OCI-LY7 (cell line): ENCODE results near the gene CDYL. TPM values are rescaled to one million over a fixed set of nuclear protein-coding genes. Genes with fewer than 3 reads are reported as not detected.

Experiments used
- BruUV-seq: library from RNA; stranded (reverse); fragments of 400-500 nt; replicated peaks from 2 replicates; lab custom pipeline; 2021; lab: Mats Ljungman, UMichigan
- CTCF ChIA-PET: fragments of 300-600 bp; sonication (Branson Sonifier 250); formaldehyde crosslinking; loops from one replicate; lab custom pipeline; 2022; ENCODE audit warnings: antibody characterized with exemption; ENCODE audit not compliant: unreplicated experiment; lab: Charles Lee
- POLR2A ChIA-PET: fragments of 300-600 bp; sonication (Branson Sonifier 250); formaldehyde crosslinking; loops from one replicate; lab custom pipeline; 2022; ENCODE audit warnings: antibody characterized with exemption; lab: Charles Lee
- DNase-seq: peaks from one replicate; pipeline ENCODE4 v3.0.0-alpha.2; 2015; ENCODE audit warnings: low spot score
- H2AFZ ChIP-seq: fragments of 200-600 bp; sonication (generic), shearing (Covaris generic); 2 replicates; pipeline ENCODE4 v1.6.1; 2014; ENCODE audit warnings: mild to moderate bottlenecking, antibody characterized with exemption, low read length, moderate library complexity
- H3K27ac ChIP-seq: fragments of 200-600 bp; sonication (generic); 2 replicates; pipeline ENCODE4 v1.5.1; 2014; ENCODE audit warnings: mixed run types, low read depth, mild to moderate bottlenecking, moderate library complexity, low read length, inconsistent platforms; ENCODE audit not compliant: poor library complexity, severe bottlenecking
- H3K36me3 ChIP-seq: fragments of 200-600 bp; sonication (generic); 2 replicates; pipeline ENCODE4 v1.6.1; 2014; ENCODE audit warnings: mild to moderate bottlenecking, antibody characterized with exemption, low read length, moderate library complexity, mixed read lengths; ENCODE audit not compliant: insufficient read depth
- H3K4me1 ChIP-seq: fragments of 200-600 bp; sonication (generic); 2 replicates; pipeline ENCODE4 v1.5.1; 2014; ENCODE audit warnings: mild to moderate bottlenecking, low read length; ENCODE audit not compliant: insufficient read depth, poor library complexity, severe bottlenecking
- H3K4me2 ChIP-seq: fragments of 200-600 bp; sonication (generic); 2 replicates; pipeline ENCODE4 v1.6.1; 2014; ENCODE audit warnings: mild to moderate bottlenecking, low read length
- H3K4me3 ChIP-seq: fragments of 200-600 bp; sonication (generic); 2 replicates; pipeline ENCODE4 v1.5.1; 2014; ENCODE audit warnings: mild to moderate bottlenecking, low read depth, low read length; ENCODE audit not compliant: poor library complexity, severe bottlenecking
- H3K79me2 ChIP-seq: fragments of 200-600 bp; sonication (generic); 2 replicates; pipeline ENCODE4 v1.6.1; 2016; ENCODE audit warnings: low read depth, mild to moderate bottlenecking, low read length, moderate library complexity, mixed read lengths; ENCODE audit not compliant: insufficient read depth
- H3K9me2 ChIP-seq: fragments of 200-600 bp; sonication (generic); 2 replicates; pipeline ENCODE4 v1.6.1; 2016; ENCODE audit warnings: mild to moderate bottlenecking, low read length, mixed read lengths; ENCODE audit not compliant: insufficient read depth
- H3K9me3 ChIP-seq: fragments of 200-600 bp; sonication (generic); 2 replicates; pipeline ENCODE4 v1.6.1; 2014; ENCODE audit warnings: mild to moderate bottlenecking, mixed run types, low read length, mixed read lengths
- H4K20me1 ChIP-seq: fragments of 200-600 bp; sonication (generic); 2 replicates; pipeline ENCODE4 v1.6.1; 2014; ENCODE audit warnings: mild to moderate bottlenecking, antibody characterized with exemption, low read length, moderate library complexity, mixed read lengths; ENCODE audit not compliant: insufficient read depth
- CTCF ChIP-seq: fragments of 200-600 bp; sonication (generic); conservative IDR thresholded peaks from 2 replicates; pipeline ENCODE4 v1.5.1; 2014; ENCODE audit warnings: mild to moderate bottlenecking, antibody characterized with exemption, low read length, moderate library complexity, mixed read lengths
- EZH2phosphoT487 ChIP-seq: fragments of 200-600 bp; sonication (generic); IDR thresholded peaks from 2 replicates; pipeline ENCODE4 v1.6.1; 2018; ENCODE audit warnings: low read depth, borderline replicate concordance, mild to moderate bottlenecking, mixed run types, antibody characterized with exemption, low read length, moderate library complexity, mixed read lengths
- intact Hi-C: fragments of 100-400 bp; cut with micrococcal nuclease; formaldehyde crosslinking; loops from one replicate; pipeline ENCODE4 v1.10.0; 2022; ENCODE audit not compliant: unreplicated experiment
- total RNA-seq, 2 experiments: library from RNA; depleted of rRNA in 1 of 2; stranded (reverse); fragments of >200 nt in 1 of 2; shearing (Covaris generic) in 1 of 2; gene quantifications; 2 replicates each; pipeline ENCODE4 v1.2.3, GENCODE V29; 2014 to 2022

CDYL gene
- total RNA-seq, 2 experiments from 2014 or later = 33.6 to 76.4 TPM

- intact Hi-C loops = no loop called here
- no peak for TF ChIP-seq EZH2phosphoT487
- TF ChIP-seq CTCF = no peak
- BruUV-seq = no TSS peak
- Histone ChIP-seq H3K4me2 (peak overlapping the region; percentile 65), H4K20me1 (no peaks in the 10 kb centered on the region), H3K36me3 (peaks cover 5% of the 10 kb centered on the region; the same call in 1 of the 2 replicates), H3K27ac (no peak overlapping the region), H3K79me2 (peaks cover 12% of the 10 kb centered on the region; the same call in 1 of the 2 replicates), H2AFZ (no peak overlapping the region), H3K9me2 (no peaks in the 10 kb centered on the region), H3K4me1 (peaks cover 45% of the 10 kb centered on the region), H3K9me3 (no peaks in the 10 kb centered on the region), H3K4me3 (peak overlapping the region; percentile 31)
- no peak for DNase-seq
- ChIA-PET POLR2A (interaction anchor here (0.7 to 3.0 kb wide), 8 partner anchors 12 to 118 kb away, joined by 3 to 9 read pairs (median 4); no protein-coding TSS in a partner anchor), CTCF (no interaction called here)
Measured at GRCh38 chr6:4906293-4907276, 130.4 kb downstream of the CDYL start.

- POLR2A ChIA-PET = interaction anchor here (0.5 to 3.0 kb wide), 11 partner anchors 9 to 633 kb away, joined by 3 to 9 read pairs (median 3); no protein-coding TSS in a partner anchor
- H2AFZ ChIP-seq = no peak overlapping the region
- CTCF ChIA-PET = no interaction called here
- peaks cover 5% of the 10 kb centered on the region; the same call in 1 of the 2 replicates for H3K36me3 ChIP-seq
- H3K27ac ChIP-seq = no peak overlapping the region
- H3K9me3 ChIP-seq = no peaks in the 10 kb centered on the region
- no peak overlapping the region for H3K4me3 ChIP-seq
- no peak for DNase-seq
- no peaks in the 10 kb centered on the region for H3K9me2 ChIP-seq
- peaks cover 35% of the 10 kb centered on the region for H3K4me1 ChIP-seq
- intact Hi-C loops = no loop called here
- no TSS peak for BruUV-seq
- H4K20me1 ChIP-seq = no peaks in the 10 kb centered on the region
- no peak overlapping the region for H3K4me2 ChIP-seq
- peaks cover 9% of the 10 kb centered on the region; the same call in 1 of the 2 replicates for H3K79me2 ChIP-seq
- TF ChIP-seq CTCF (no peak), EZH2phosphoT487 (no peak)
Measured at GRCh38 chr6:4907602-4908001, 131.4 kb downstream of the CDYL start.
